Neuron (in vitro differentiated cells): ENCODE results near the gene LPAR5.

ENCODE experiments used
- H2AFZ ChIP-seq: one replicate; pipeline ENCODE4 v1.6.1; 2013; ENCODE audit warnings: low read depth, mild to moderate bottlenecking, inconsistent platforms, low read length, moderate library complexity
- H3K27me3 ChIP-seq: one replicate; pipeline ENCODE4 v1.6.1; 2013; ENCODE audit warnings: low read length; ENCODE audit not compliant: insufficient read depth
- H3K36me3 ChIP-seq: one replicate; pipeline ENCODE4 v1.6.1; 2013; ENCODE audit warnings: low read length; ENCODE audit not compliant: insufficient read depth
- H3K4me1 ChIP-seq: one replicate; pipeline ENCODE4 v1.6.1; 2013; ENCODE audit warnings: low read length; ENCODE audit not compliant: insufficient read depth
- H3K4me3 ChIP-seq: 2 replicates; pipeline ENCODE4 v1.5.1; 2013; ENCODE audit warnings: mild to moderate bottlenecking, low read length, moderate library complexity
- H3K9me3 ChIP-seq: one replicate; pipeline ENCODE4 v1.6.1; 2013; ENCODE audit warnings: low read length

The LPAR5 gene

DNA sequence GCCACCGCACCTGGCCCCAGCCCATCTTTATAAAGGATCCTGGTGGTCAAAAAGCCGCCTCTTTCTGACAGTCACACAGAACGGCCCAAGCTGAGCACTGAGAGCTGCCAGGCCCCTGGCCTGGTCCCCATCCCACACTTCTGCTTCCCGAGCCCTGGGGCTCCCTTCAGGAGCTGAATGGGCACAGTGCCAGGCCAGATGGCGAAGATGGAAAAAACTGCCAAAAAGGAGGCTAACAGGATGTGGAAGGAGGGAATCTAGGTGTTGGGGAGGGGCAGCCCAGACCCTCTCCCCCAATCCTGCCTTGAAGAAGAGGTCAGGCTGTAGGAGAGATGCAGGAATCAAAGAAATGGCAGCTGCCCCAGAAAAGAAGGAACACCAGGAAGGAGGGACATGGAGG is 5.0 kb downstream of the LPAR5 start:
- Histone ChIP-seq H2AFZ (no peak overlapping the region), H3K36me3 (no peaks in the 10 kb centered on the region)

DNA sequence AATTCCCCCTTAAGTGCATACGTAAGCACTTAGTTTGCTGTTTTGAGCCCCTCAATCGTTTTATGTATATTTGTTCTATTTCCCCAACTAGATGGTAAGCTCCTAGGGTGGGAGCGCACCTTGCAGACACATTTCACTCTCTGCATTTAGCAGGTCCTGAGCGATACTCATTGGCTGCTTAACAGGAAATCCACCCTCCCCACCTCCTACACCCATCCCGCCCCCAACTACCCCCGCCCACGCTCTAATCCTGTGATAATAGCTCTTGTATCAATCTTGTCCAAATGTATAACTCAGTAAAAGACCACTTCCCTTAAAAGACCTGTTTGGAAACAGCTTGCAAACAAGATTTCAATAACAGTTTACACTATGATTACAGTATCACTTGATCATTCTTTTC is 8.1 kb downstream of the LPAR5 start:
- Histone ChIP-seq H2AFZ (no peak overlapping the region), H3K36me3 (no peaks in the 10 kb centered on the region), H3K4me1 (peaks cover 5% of the 10 kb centered on the region), H3K4me3 (no peak overlapping the region), H3K9me3 (no peaks in the 10 kb centered on the region), H3K27me3 (no peaks in the 10 kb centered on the region)

More for the DNA sequence above, 5.0 kb downstream of the LPAR5 start:
- Histone ChIP-seq H3K27me3 (no peaks in the 10 kb centered on the region), H3K4me3 (no peak overlapping the region), H3K9me3 (no peaks in the 10 kb centered on the region), H3K4me1 (peaks cover 10% of the 10 kb centered on the region)

DNA sequence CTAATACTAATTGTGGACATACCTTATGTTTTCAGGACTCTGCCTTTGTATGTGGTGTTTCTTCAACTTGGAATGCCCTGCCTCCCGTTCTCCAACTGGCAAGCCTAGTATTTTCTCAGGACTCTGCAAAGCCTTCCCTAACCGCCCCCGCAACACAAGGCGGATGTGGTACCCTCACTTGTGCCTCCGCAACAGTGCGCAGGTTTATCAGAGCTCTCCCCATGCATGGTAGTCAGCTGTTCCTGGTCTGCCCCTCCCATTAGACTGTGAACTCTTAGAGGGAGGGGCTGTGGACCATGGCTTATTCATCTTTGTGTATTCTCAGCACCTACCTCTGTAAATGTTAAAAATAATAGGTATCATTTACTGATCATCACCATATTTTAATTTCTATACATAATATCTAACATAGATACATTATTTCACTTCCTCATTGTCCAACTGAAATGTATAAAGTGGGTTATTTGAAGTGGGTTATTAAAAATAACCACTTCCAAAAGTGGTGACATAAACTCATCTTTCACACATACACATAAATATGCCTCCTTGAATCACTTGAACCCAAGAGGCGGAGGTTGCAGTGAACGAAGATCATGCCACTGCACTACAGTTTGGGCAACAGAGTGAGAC is 9.0 kb downstream of the LPAR5 start:
- no peaks in the 10 kb centered on the region for H3K27me3 ChIP-seq
- no peaks in the 10 kb centered on the region for H3K36me3 ChIP-seq
- no peaks in the 10 kb centered on the region for H3K4me1 ChIP-seq
- no peaks in the 10 kb centered on the region for H3K9me3 ChIP-seq
- H3K4me3 ChIP-seq: no peak overlapping the region
- H2AFZ ChIP-seq: no peak overlapping the region

DNA sequence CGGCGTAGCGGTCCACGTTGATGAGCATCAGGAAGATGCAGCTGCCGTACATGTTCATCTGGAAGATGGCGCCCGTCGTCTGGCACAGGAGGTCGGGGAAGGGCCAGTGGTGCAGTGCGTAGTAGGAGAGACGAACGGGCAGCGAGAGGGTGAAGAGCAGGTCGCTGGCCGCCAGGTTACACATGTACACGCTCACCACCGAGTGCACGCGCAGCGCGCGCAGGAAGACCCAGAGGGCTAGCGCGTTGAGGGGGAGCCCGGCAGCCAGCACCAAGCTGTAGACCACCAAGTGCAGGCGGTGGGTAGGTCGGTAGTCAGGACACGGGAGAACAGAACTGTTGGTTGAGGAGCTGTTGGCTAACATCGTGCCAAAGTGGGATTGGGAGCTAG is 14.9 kb downstream of the LPAR5 start:
- Histone ChIP-seq H3K4me1 (no peaks in the 10 kb centered on the region), H3K4me3 (no peak overlapping the region), H2AFZ (no peak overlapping the region)

DNA sequence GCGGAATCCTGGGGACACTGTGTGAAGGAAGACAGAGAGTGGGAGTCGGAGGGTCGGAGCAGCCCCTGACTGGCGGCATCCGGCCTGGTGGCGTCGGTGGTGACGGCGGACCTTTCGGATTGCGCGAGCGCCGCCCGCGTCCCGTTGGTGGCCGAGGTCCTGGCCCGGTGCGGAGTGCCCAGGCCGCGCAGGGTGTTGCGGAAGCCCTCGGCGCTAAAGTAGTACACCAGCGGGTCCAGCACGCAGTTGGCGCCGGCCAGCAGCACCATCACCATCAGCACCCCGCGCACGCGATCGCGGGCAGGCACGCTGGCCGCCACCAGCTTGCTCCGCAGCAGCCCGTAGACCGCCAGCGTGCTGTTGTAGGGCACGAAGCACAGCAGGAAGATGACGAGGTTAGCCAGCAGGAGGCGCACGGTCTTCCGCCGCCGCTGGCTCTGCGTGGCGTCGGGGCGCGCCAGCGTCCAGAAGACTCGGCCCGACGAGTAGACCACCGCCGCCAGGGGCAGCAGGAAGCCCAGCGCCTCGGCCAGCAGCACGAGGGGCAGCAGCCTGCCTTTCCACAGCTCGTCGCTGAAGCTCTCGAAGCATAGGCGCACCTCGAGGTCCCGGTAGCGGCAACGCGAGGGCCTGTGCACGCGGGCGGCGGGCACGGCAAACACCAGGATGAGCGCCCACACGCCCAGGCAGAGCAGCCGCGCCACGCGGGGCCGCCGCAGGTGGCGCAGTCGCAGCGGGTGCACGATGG is 15.4 kb downstream of the LPAR5 start:
- no peak overlapping the region for H3K4me3 ChIP-seq
- H3K4me1 ChIP-seq: no peaks in the 10 kb centered on the region
- no peaks in the 10 kb centered on the region for H3K9me3 ChIP-seq
- H3K36me3 ChIP-seq: no peaks in the 10 kb centered on the region
- H3K27me3 ChIP-seq: no peaks in the 10 kb centered on the region
- H2AFZ ChIP-seq: no peak overlapping the region

More for the DNA sequence above, 14.9 kb downstream of the LPAR5 start:
- H3K36me3 ChIP-seq: no peaks in the 10 kb centered on the region
- no peaks in the 10 kb centered on the region for H3K9me3 ChIP-seq
- H3K27me3 ChIP-seq: no peaks in the 10 kb centered on the region

DNA sequence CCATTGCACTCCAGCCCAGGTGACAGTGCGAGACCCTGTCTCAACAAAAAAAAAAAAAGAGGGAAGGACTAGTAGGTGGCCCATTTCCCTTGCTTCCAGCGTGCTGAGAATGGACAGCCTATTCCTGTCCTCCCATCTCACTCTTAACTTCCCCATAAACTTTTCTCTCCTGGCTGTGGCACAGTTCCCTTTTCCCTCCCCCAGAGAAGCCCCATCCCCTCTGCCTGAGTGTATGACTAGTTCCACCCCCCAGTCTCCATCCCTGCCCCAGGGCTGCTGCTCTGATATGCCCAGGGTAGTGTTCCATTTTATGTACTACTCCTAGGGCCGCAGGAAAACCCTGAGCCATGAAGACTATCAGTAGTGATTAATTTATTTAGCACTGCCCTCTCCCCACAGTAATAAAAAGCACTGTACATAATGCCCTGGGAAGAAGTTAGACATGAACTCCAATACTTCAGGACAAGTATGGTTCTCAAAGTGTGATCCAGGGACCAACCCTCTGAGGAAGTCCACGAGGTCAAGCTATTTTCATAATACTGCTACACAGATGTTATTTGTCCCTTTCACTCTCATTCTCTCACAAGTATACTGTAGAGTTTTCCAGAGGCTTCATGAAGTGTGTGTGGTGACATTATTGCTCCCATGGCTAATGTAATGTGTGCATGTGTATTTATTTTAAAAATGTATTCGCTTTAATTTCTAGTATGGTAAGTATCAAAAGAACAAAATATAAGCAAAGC is 17.1 kb downstream of the LPAR5 start:
- Histone ChIP-seq H2AFZ (no peak overlapping the region), H3K4me3 (no peak overlapping the region), H3K9me3 (no peaks in the 10 kb centered on the region), H3K4me1 (peaks cover 5% of the 10 kb centered on the region), H3K27me3 (no peaks in the 10 kb centered on the region), H3K36me3 (no peaks in the 10 kb centered on the region)

DNA sequence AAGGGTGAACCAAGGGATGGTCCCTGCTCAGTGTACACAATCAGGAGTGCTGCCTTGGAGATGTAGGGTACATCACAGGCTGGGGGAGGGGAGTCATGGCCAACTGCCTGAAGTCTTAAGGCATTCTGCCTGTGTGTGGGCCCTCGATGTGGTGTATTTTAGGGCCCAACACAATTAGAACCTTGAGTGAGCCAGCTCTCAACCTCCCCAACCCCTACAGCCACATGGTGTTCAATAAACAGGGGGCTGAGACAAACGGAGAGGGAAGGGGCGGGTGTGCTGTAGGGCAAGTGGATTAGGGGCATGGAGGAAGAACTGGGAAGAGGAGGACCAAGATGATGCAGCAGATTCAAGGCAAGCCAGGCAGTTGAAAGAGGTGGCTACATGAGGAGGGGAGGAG is 20.0 kb downstream of the LPAR5 start:
- Histone ChIP-seq H3K36me3 (no peaks in the 10 kb centered on the region), H3K4me3 (no peak overlapping the region), H2AFZ (no peak overlapping the region), H3K4me1 (peaks cover 30% of the 10 kb centered on the region), H3K9me3 (no peaks in the 10 kb centered on the region), H3K27me3 (no peaks in the 10 kb centered on the region)

DNA sequence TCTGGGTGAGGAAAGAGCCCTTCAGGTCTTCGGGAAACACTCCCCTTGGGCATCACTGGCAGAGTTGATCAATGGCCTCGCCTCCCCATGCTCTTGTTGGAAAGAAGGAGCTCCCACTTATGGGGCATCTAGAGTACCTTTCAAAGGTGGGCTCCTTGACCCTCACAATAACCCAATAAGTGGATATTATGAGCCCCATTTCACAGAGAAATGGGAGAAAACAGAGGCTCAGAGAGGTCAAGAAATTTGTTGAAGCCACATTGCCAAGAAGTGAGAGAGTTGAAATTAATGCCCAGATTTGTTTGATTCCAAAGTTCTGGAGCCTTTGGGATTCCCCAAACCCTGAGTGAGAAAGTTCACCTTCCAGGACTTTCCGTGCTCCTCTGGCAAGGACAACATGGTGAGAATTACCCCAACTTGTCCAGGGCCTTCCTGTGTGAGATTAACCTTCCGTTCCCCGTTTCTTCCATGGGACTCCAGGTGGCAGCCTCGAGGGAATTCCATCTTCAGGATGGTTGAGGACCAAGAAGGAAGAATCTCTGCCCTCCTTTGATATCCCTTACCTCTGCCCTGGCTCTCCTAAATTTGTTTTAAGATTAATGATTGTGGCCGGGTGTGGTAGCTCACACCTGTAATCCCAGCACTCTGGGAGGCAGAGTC is 21.1 kb downstream of the LPAR5 start:
- Histone ChIP-seq H3K9me3 (no peaks in the 10 kb centered on the region), H3K4me3 (peak overlapping the region; percentile 14), H3K27me3 (no peaks in the 10 kb centered on the region), H3K36me3 (no peaks in the 10 kb centered on the region), H2AFZ (no peak overlapping the region), H3K4me1 (peaks cover 33% of the 10 kb centered on the region)

DNA sequence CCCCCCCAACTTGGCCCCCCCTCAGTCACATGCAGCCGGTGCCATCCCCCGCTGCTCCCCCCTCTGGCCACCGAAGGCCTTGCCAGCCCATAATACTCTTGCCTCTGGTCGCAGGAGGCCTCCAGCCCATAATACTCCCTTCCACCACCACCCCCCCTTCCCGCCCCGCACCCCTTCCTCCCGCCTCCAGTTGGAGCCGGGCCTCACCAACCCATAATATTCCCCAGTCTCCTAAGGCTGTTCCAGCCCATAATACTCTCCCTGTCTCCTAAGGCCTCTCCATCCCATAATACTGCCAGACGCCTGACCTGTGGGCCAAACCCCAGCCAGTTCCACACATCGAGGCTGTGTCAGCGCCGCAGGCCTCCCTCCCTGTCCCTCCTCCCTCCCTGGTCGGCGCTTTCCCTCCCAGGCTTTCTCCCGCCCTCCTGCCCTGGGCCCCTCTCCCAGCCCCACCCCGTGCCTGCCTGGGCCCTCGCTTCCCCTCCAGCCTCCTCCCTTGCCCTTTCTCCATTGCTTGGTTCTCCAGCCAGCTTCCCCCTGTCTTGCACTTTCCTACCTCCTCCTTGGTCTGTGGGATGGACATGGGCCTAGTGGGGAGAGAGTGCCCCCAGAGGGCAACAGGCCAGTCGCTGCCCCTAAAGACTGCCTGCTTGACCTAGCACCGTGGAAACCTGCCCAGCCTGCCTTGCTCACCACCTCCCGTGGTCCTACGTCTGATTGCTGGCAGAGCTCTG is 21.8 kb downstream of the LPAR5 start:
- no peaks in the 10 kb centered on the region for H3K36me3 ChIP-seq
- H2AFZ ChIP-seq: no peak overlapping the region
- no peaks in the 10 kb centered on the region for H3K27me3 ChIP-seq
- peaks cover 33% of the 10 kb centered on the region for H3K4me1 ChIP-seq
- peak overlapping the region; percentile 14 for H3K4me3 ChIP-seq
- no peaks in the 10 kb centered on the region for H3K9me3 ChIP-seq

DNA sequence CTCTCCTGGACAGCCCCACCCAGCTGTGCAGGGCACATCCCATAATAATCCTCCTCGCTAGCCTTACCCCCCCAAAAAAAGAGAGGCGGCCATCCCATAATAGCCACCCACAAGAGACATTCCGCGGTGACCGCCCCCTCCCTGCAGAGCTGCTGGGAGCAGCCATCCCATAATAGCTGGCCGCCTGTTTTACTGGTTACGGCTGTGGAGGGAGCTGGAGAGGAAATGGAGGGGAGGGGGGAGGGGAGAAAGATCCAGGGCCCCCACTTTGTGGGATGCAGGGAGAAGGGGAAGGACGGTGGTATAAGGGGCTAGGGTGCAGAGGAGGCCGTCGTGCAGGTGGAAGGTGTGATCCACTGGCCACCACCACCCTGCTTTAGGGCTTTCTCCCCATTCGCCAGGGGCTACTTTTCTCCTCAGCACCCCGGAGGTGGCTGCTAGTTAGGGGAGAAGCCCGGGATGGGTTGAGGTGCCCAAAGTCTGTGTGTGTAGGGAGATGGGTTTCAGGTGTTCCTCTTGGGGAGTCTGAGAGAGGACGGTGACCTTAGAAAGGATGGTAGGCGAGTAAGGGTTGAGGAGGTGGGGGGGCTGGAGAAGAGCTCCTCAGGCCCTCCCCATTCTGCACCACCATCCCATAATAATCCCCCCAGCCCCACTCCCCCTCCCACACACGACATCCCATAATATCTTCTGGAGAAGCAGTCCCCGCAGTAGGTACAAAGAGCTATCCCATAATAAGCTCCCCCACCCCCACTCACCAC is 22.6 kb downstream of the LPAR5 start:
- no peaks in the 10 kb centered on the region for H3K27me3 ChIP-seq
- no peaks in the 10 kb centered on the region for H3K36me3 ChIP-seq
- H2AFZ ChIP-seq: no peak overlapping the region
- no peaks in the 10 kb centered on the region for H3K9me3 ChIP-seq
- peaks cover 33% of the 10 kb centered on the region for H3K4me1 ChIP-seq
- peak overlapping the region; percentile 41 for H3K4me3 ChIP-seq

DNA sequence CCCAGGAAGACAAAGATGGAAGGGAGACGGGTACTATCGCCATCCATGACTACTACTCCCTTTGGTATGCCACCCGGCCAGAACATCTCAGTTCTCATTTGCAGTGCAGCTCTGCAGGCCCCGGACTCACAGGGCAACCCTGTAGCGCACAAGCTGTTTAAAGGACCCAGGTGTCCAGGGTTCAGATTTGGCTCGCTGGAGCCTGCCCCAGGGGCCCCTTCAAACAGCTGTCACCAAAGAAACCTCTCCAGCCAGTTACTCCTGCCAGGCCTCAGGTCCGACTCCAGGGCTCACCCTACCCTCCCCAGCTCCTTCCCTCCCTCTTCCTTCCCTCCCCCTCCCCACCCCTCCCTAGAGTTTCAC is 23.1 kb downstream of the LPAR5 start:
- peaks cover 38% of the 10 kb centered on the region for H3K4me1 ChIP-seq
- no peak overlapping the region for H2AFZ ChIP-seq
- peak overlapping the region; percentile 41 for H3K4me3 ChIP-seq

DNA sequence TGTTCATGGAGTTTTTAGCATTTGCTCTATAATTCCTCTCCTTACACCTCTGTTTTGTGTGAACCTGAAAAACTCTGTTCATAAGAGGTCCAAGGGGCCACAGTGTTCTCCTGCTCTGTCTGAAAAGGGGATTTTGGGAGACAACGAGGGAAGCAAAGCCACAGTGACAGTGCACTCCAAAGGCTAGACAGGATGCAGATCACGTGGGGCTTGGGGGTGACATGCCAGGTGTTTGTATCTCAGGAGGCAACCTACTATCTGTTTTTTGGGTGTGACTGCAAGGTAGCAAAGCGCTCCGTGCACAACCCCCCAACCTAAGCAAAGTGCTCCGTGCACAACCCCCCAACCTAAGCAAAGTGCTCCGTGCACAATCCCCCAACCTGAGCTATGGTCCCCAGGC is 23.5 kb downstream of the LPAR5 start:
- H2AFZ ChIP-seq: no peak overlapping the region
- H3K36me3 ChIP-seq: no peaks in the 10 kb centered on the region
- H3K27me3 ChIP-seq: no peaks in the 10 kb centered on the region
- no peaks in the 10 kb centered on the region for H3K9me3 ChIP-seq
- H3K4me1 ChIP-seq: peaks cover 39% of the 10 kb centered on the region
- peak overlapping the region; percentile 14 for H3K4me3 ChIP-seq

More for the DNA sequence above, 23.1 kb downstream of the LPAR5 start:
- Histone ChIP-seq H3K27me3 (no peaks in the 10 kb centered on the region), H3K36me3 (no peaks in the 10 kb centered on the region), H3K9me3 (no peaks in the 10 kb centered on the region)
